Measurements from ENCODE around the gene RAI2.

RAI2 gene

GRCh38 chrX:17774053-17774452, 87.0 kb downstream of the RAI2 start:
- no peak for DNase-seq

GRCh38 chrX:17773221-17773876, 87.7 kb downstream of the RAI2 start:
- DNase-seq = no peak

GRCh38 chrX:17769701-17770269, 91.3 kb downstream of the RAI2 start:
- no peak for DNase-seq

- no peak for DNase-seq
Measured at GRCh38 chrX:17768997-17769396, 92.1 kb downstream of the RAI2 start.

- DNase-seq = no peak
Measured at GRCh38 chrX:17767734-17768133, 93.4 kb downstream of the RAI2 start.

GRCh38 chrX:17759990-17760389, 101.1 kb downstream of the RAI2 start:
- DNase-seq = no peak

GRCh38 chrX:17758382-17758781, 102.7 kb downstream of the RAI2 start:
- DNase-seq = no peak

GRCh38 chrX:17750436-17750835, 110.7 kb downstream of the RAI2 start:
- no peak for DNase-seq

Measured in NCI-H1105 treated with DMSO at 0.1 percent for 48 hours (cell line).